ENCODE data around the gene TPST2. TPM values are rescaled to one million over a fixed set of nuclear protein-coding genes. Genes with fewer than 3 reads are reported as not detected.

The TPST2 gene
- total and polyA plus RNA-seq, 2 donors (not counting 3 experiments of a cell fraction or from before 2014, with no cell fraction given): 49.4 to 121 TPM

DNA sequence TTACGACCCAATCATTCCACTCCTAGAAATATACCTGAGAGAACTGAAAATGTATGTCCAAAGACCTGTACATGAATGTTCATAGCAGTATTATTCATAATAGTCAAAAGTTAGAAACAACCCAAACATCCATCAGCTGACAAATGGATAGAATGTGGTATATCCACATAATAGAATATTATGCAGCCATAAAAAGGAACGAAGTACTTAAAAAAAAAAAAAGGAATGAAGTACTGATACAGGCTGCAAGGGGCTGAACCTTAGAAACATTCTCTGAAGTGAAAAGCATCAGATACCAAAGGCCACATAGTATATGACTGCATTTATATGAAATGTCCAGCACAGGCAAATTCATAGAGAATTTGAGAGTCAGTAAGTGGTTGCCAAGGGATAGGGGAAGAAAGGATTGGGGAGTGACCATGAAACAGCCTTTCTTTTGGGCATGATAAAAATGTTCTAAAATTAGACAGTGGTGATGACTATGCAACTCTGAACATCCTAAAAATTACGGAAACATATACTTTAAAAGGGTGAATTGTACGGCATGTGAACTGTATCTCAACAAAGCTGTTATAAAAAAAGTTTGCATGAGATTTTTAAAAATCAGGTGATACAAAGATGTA lies 1.8 kb downstream of the TPST2 start:
- ChIA-PET POLR2A (no interaction called here), CTCF (no interaction called here)
- Histone ChIP-seq H3K4me2 (ENCODE audit: insufficient read depth, low read length) (no peak overlapping the region), H3K9ac (replicated peaks; ENCODE audit: extremely low read depth, insufficient read depth, low read length) (no peak overlapping the region), H3K36me3 (ENCODE audit: control insufficient read depth in 2 of 2, extremely low read depth in 1 of 2, insufficient read depth in 2 of 2, low read length in 2 of 2) (no peaks in the 10 kb centered on the region), H3K4me1 (ENCODE audit: control insufficient read depth, extremely low read depth, insufficient read depth, low read length) (peaks cover 41% of the 10 kb centered on the region), H3K9me1 (replicated peaks; ENCODE audit: control insufficient read depth, extremely low read depth, insufficient read depth, low read length) (no peaks in the 10 kb centered on the region), H3K27me3 (ENCODE audit: control insufficient read depth in 2 of 2, insufficient read depth in 2 of 2, low read length in 2 of 2) (no peaks in the 10 kb centered on the region), H2AFZ (ENCODE audit: low read depth, low read length) (no peak overlapping the region), H4K20me1 (replicated peaks; ENCODE audit: control insufficient read depth, extremely low read depth, insufficient read depth, low read length) (no peaks in the 10 kb centered on the region), H3K27ac (ENCODE audit: insufficient read depth, low read depth, low read length) (no peak overlapping the region), H3K4me3 (replicated peaks in 1 of 3; ENCODE audit: insufficient read depth in 1 of 3, low read depth in 1 of 3, low read length in 3 of 3) (no peak overlapping the region), H3K79me2 (ENCODE audit: control insufficient read depth, insufficient read depth, low read length) (peaks cover 30% of the 10 kb centered on the region), H3K9me3 (replicated peaks; ENCODE audit: control insufficient read depth, insufficient read depth, low read length) (no peaks in the 10 kb centered on the region)
- BruUV-seq (replicated peaks): no TSS peak
- intact Hi-C loops (cut with micrococcal nuclease) (loop anchor here (2.0 kb wide), 1 partner anchor 75 kb away; the partner anchor contains the start of gene TFIP11), dilution Hi-C loops (cut with MboI; ENCODE audit: extremely low pct_ligation_motif_present, low sequenced_read_pairs) (no loop called here)
- TF ChIP-seq EZH2 (IDR thresholded peaks at IDR 0.05; ENCODE audit: borderline replicate concordance, low read depth, low read length, severe bottlenecking) (no peak), CTCF (IDR thresholded peaks at IDR 0.05; ENCODE audit: extremely low read depth in 1 of 2, insufficient read depth in 1 of 2, low read depth in 1 of 2, low read length in 2 of 2) (no peak), GATA2 (IDR thresholded peaks at IDR 0.05; ENCODE audit: insufficient read depth, insufficient read length, low read depth, low read length) (no peak), MAX (IDR thresholded peaks at IDR 0.05; ENCODE audit: insufficient read depth, insufficient read length) (no peak), MYC (IDR thresholded peaks at IDR 0.05; ENCODE audit: low read depth, low read length) (no peak), JUN (IDR thresholded peaks at IDR 0.05; ENCODE audit: borderline replicate concordance, insufficient read depth, insufficient read length, low read depth) (no peak), POLR2A (IDR thresholded peaks at IDR 0.05; ENCODE audit: low read depth, low read length) (no peak), FOS (IDR thresholded peaks at IDR 0.05; ENCODE audit: borderline replicate concordance, insufficient read depth, low read length) (no peak), POLR2AphosphoS5 (IDR thresholded peaks at IDR 0.05; ENCODE audit: insufficient read depth, low read depth, low read length) (no peak)
- no peak for FAIRE-seq
- no peak for DNase-seq (ENCODE audit: low read depth, low spot score)
